Measurements from ENCODE around the gene CADM3. TPM values are rescaled to one million over a fixed set of nuclear protein-coding genes. Genes with fewer than 3 reads are reported as not detected.

The CADM3 gene
- total RNA-seq, 2 experiments from 2014 or later, result not detected

DNA sequence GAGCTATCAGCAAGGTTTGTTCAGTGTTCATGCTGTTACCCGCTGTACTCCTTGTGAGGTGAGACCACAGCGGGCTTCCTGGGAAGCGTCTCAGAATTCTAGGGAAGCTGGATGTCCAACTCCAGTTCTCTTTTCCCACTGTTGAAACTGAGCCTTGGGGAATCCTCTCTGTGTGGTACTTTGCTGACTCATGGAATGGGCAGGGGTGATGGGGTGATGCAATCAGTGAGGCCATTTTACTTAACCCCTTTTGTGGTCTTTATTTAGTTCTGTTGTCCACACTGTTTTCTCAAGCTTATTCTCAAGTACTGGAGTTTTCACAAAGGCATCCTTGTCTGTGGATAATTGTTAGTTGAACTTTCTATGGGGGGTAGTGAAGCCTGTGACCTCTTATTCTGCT is 75.9 kb downstream of the CADM3 start:
- Histone ChIP-seq H3K9me3 (ENCODE audit: low read length) (no peaks in the 10 kb centered on the region), H3K27ac (ENCODE audit: low read depth, low read length, poor library complexity, severe bottlenecking) (no peak overlapping the region), H4K20me1 (ENCODE audit: insufficient read depth, low read length) (no peaks in the 10 kb centered on the region), H3K36me3 (ENCODE audit: insufficient read depth, low read length) (no peaks in the 10 kb centered on the region), H3K9me2 (ENCODE audit: insufficient read depth, low read length) (no peaks in the 10 kb centered on the region), H3K4me1 (ENCODE audit: insufficient read depth, low read length, poor library complexity, severe bottlenecking) (no peaks in the 10 kb centered on the region), H3K79me2 (ENCODE audit: insufficient read depth, low read depth, low read length) (no peaks in the 10 kb centered on the region), H2AFZ (ENCODE audit: low read length) (no peak overlapping the region), H3K4me2 (ENCODE audit: low read length) (no peak overlapping the region), H3K4me3 (ENCODE audit: low read depth, low read length, poor library complexity, severe bottlenecking) (no peak overlapping the region)
- ChIA-PET POLR2A (interaction anchor here (0.5 to 0.6 kb wide), 2 partner anchors 13 to 239 kb away, joined by 3 read pairs; no protein-coding TSS in a partner anchor), CTCF (ENCODE audit: unreplicated experiment) (no interaction called here)
- intact Hi-C loops (cut with micrococcal nuclease; ENCODE audit: unreplicated experiment), result no loop called here
- no TSS peak for BruUV-seq (replicated peaks)
- TF ChIP-seq, protein P1, sequence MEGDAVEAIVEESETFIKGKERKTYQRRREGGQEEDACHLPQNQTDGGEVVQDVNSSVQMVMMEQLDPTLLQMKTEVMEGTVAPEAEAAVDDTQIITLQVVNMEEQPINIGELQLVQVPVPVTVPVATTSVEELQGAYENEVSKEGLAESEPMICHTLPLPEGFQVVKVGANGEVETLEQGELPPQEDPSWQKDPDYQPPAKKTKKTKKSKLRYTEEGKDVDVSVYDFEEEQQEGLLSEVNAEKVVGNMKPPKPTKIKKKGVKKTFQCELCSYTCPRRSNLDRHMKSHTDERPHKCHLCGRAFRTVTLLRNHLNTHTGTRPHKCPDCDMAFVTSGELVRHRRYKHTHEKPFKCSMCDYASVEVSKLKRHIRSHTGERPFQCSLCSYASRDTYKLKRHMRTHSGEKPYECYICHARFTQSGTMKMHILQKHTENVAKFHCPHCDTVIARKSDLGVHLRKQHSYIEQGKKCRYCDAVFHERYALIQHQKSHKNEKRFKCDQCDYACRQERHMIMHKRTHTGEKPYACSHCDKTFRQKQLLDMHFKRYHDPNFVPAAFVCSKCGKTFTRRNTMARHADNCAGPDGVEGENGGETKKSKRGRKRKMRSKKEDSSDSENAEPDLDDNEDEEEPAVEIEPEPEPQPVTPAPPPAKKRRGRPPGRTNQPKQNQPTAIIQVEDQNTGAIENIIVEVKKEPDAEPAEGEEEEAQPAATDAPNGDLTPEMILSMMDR (conservative IDR thresholded peaks at IDR 0.05; ENCODE audit: low read length), result no peak
- TF ChIP-seq EZH2phosphoT487 (IDR thresholded peaks at IDR 0.05; ENCODE audit: borderline replicate concordance, low read depth, low read length), result no peak
- no peak for DNase-seq (ENCODE audit: low spot score)

DNA sequence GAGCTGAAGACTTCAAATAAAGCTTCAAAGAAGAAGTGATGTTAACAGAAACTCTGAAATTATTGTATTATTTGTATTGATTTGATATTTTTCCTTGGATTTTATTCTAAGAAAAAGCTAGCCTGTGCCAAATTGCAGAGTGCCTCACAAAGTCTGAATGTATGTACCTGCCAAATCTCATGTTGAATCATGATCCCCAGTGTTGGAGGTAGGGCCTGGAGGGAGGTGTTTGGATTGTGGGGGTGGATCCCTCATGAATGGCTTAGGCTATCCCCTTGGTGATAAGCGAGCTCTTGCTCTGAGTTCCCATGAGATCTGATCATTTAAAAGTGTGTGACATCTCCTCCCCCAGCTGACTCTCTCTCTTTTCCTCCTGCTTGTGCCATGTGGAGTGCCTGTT is 76.9 kb downstream of the CADM3 start:
- no TSS peak for BruUV-seq (replicated peaks)
- H3K79me2 ChIP-seq (ENCODE audit: insufficient read depth, low read depth, low read length), result no peaks in the 10 kb centered on the region
- no peak for TF ChIP-seq EZH2phosphoT487 (IDR thresholded peaks at IDR 0.05; ENCODE audit: borderline replicate concordance, low read depth, low read length)
- TF ChIP-seq, protein P1 (conservative IDR thresholded peaks at IDR 0.05; ENCODE audit: low read length), result no peak
- no peak overlapping the region for H3K27ac ChIP-seq (ENCODE audit: low read depth, low read length, poor library complexity, severe bottlenecking)
- no peaks in the 10 kb centered on the region for H3K9me3 ChIP-seq (ENCODE audit: low read length)
- no peaks in the 10 kb centered on the region for H3K36me3 ChIP-seq (ENCODE audit: insufficient read depth, low read length)
- H2AFZ ChIP-seq (ENCODE audit: low read length), result no peak overlapping the region
- H3K9me2 ChIP-seq (ENCODE audit: insufficient read depth, low read length), result no peaks in the 10 kb centered on the region
- no peak overlapping the region for H3K4me3 ChIP-seq (ENCODE audit: low read depth, low read length, poor library complexity, severe bottlenecking)
- CTCF ChIA-PET (ENCODE audit: unreplicated experiment), result no interaction called here
- no peaks in the 10 kb centered on the region for H3K4me1 ChIP-seq (ENCODE audit: insufficient read depth, low read length, poor library complexity, severe bottlenecking)
- no peaks in the 10 kb centered on the region for H4K20me1 ChIP-seq (ENCODE audit: insufficient read depth, low read length)
- DNase-seq (ENCODE audit: low spot score), result no peak
- POLR2A ChIA-PET, result interaction anchor here (0.7 kb wide), 1 partner anchor 20 kb away, joined by 4 read pairs; no protein-coding TSS in a partner anchor
- no peak overlapping the region for H3K4me2 ChIP-seq (ENCODE audit: low read length)
- intact Hi-C loops (cut with micrococcal nuclease; ENCODE audit: unreplicated experiment), result no loop called here

DNA sequence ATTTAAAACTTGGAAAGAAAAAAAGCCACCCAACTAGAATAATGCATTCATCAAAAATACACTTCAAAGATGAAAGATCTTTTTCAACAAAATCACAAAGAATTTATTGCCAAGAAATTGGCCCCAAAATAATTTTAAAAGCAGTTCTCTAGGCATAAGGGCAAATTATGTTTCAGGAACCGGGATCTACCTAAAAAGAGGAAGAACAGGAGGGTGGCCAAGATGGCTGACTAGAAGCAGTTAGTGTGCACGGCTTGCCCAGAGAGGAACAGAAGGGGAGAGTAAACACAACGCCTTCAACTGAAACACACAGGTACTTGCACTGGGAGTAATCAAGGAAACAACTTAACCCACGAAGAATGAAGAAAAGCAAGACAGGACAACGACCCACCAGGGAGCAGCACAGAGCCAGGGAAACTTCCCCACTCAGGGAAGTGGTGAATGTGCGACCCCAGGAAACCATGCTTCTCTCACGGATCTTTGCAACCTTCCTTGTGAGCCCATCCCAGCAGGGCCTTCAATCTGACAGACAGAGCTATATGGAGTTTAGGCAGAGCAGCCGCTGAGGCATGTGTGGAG is 79.3 kb downstream of the CADM3 start:
- H3K79me2 ChIP-seq (ENCODE audit: insufficient read depth, low read depth, low read length), result no peaks in the 10 kb centered on the region
- H2AFZ ChIP-seq (ENCODE audit: low read length), result no peak overlapping the region
- no peaks in the 10 kb centered on the region for H3K9me3 ChIP-seq (ENCODE audit: low read length)
- H4K20me1 ChIP-seq (ENCODE audit: insufficient read depth, low read length), result no peaks in the 10 kb centered on the region
- intact Hi-C loops (cut with micrococcal nuclease; ENCODE audit: unreplicated experiment), result no loop called here
- H3K4me1 ChIP-seq (ENCODE audit: insufficient read depth, low read length, poor library complexity, severe bottlenecking), result no peaks in the 10 kb centered on the region
- no TSS peak for BruUV-seq (replicated peaks)
- POLR2A ChIA-PET, result no interaction called here
- no peaks in the 10 kb centered on the region for H3K9me2 ChIP-seq (ENCODE audit: insufficient read depth, low read length)
- H3K27ac ChIP-seq (ENCODE audit: low read depth, low read length, poor library complexity, severe bottlenecking), result no peak overlapping the region
- H3K36me3 ChIP-seq (ENCODE audit: insufficient read depth, low read length), result no peaks in the 10 kb centered on the region
- no peak for DNase-seq (ENCODE audit: low spot score)
- H3K4me2 ChIP-seq (ENCODE audit: low read length), result no peak overlapping the region
- TF ChIP-seq, protein P1 (conservative IDR thresholded peaks at IDR 0.05; ENCODE audit: low read length), result no peak
- TF ChIP-seq EZH2phosphoT487 (IDR thresholded peaks at IDR 0.05; ENCODE audit: borderline replicate concordance, low read depth, low read length), result no peak
- CTCF ChIA-PET (ENCODE audit: unreplicated experiment), result no interaction called here
- H3K4me3 ChIP-seq (ENCODE audit: low read depth, low read length, poor library complexity, severe bottlenecking), result no peak overlapping the region

All from OCI-LY7 (cell line).